Measurements from ENCODE around the gene IL17RB.

The IL17RB gene

DNA sequence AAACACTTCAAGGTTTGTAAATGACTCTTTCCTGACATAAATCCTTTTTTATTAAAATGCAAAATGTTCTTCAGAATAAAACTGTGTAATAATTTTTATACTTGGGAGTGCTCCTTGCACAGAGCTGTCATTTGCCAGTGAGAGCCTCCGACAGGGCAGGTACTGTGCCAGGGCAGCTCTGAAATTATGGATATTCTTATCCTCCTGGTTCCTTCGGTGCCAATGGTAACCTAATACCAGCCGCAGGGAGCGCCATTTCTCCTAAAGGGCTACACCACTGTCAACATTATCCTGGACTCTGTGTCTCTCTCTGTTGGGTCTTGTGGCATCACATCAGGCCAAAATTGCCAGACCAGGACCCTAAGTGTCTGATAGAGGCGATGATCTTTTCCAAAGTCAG lies 33.1 kb upstream of the IL17RB start:
- ChIA-PET CTCF (interaction anchor here (0.6 kb wide), 1 partner anchor 144 kb away, joined by 3 read pairs; no protein-coding TSS in a partner anchor), POLR2A (no interaction called here)
- no peak for TF ChIP-seq FOXA1 (IDR thresholded peaks at IDR 0.05)
- no peak for TF ChIP-seq TARDBP (IDR thresholded peaks at IDR 0.05)
- no peak for TF ChIP-seq NFRKB (IDR thresholded peaks at IDR 0.05)
- TF ChIP-seq, protein P1, sequence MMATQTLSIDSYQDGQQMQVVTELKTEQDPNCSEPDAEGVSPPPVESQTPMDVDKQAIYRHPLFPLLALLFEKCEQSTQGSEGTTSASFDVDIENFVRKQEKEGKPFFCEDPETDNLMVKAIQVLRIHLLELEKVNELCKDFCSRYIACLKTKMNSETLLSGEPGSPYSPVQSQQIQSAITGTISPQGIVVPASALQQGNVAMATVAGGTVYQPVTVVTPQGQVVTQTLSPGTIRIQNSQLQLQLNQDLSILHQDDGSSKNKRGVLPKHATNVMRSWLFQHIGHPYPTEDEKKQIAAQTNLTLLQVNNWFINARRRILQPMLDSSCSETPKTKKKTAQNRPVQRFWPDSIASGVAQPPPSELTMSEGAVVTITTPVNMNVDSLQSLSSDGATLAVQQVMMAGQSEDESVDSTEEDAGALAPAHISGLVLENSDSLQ (IDR thresholded peaks at IDR 0.05) = no peak
- TF ChIP-seq ZNF384 (IDR thresholded peaks at IDR 0.05) = no peak
- TF ChIP-seq SP1 (IDR thresholded peaks at IDR 0.05) = no peak
- TF ChIP-seq BHLHE40 (IDR thresholded peaks at IDR 0.05; ENCODE audit: borderline replicate concordance) = no peak
- no peak for TF ChIP-seq L3MBTL2 (conservative IDR thresholded peaks at IDR 0.05)
- TF ChIP-seq ELF4 (IDR thresholded peaks at IDR 0.05) = no peak
- no peak for TF ChIP-seq SUZ12 (IDR thresholded peaks at IDR 0.05)
- TF ChIP-seq FOXK2 (IDR thresholded peaks at IDR 0.05) = no peak
- no peak for TF ChIP-seq FOXM1 (IDR thresholded peaks at IDR 0.05; ENCODE audit: borderline replicate concordance)
- no peak for TF ChIP-seq HDGF (IDR thresholded peaks at IDR 0.05; ENCODE audit: borderline replicate concordance)
- TF ChIP-seq ARNT (IDR thresholded peaks at IDR 0.05) = no peak
- no peak for TF ChIP-seq LEF1 (IDR thresholded peaks at IDR 0.05; ENCODE audit: borderline replicate concordance)
- TF ChIP-seq CTBP1 (IDR thresholded peaks at IDR 0.05; ENCODE audit: borderline replicate concordance) = no peak
- no peak for DNase-seq (ENCODE audit: extremely low spot score)

DNA sequence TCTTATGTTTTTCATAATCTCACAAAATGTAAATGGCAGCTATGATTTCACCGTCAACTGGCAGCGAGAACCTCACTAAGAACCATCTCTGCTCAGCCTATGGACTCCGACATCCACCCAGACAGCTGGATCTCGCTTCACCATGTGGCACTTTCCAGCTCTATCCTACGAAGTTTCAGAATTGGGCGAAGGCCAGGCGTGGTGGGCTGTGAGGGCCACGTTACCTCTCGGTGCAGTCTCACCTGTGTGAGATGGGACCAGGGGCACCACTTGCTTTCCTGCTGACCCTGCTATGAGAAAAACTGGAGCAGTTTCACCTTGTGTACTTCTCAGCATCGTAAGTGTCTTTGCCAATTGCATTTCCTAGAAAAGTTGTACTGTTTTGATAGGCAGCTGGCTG lies 32.5 kb upstream of the IL17RB start:
- TF ChIP-seq L3MBTL2 (conservative IDR thresholded peaks at IDR 0.05) (no peak), HDGF (IDR thresholded peaks at IDR 0.05; ENCODE audit: borderline replicate concordance) (no peak), FOXA1 (IDR thresholded peaks at IDR 0.05) (no peak), LEF1 (IDR thresholded peaks at IDR 0.05; ENCODE audit: borderline replicate concordance) (no peak), FOXK2 (IDR thresholded peaks at IDR 0.05) (no peak), SP1 (IDR thresholded peaks at IDR 0.05) (no peak), NFRKB (IDR thresholded peaks at IDR 0.05) (no peak)
- CTCF ChIA-PET = interaction anchor here (0.6 kb wide), 1 partner anchor 145 kb away, joined by 3 read pairs; no protein-coding TSS in a partner anchor
- no peak for DNase-seq (ENCODE audit: extremely low spot score)
- POLR2A ChIA-PET = no interaction called here

DNA sequence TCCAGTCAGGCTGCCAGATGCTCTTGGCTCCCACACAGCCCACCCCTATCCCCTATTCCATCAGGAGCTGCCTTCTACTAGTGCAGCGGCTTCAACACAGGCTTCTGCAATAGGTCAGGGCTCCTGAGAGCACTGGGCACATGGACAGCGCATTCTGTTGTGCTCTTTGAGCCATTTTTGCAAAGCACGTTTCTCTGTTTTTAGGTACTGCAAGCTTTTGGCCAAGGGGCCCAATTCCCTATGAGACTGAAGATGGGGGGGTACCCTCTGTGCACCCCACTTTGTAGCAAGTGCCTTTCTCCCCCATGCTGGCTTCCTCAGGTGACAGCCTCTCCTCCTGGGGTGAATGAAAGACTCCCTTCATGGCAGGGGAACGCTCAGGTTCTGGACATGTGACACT lies 31.3 kb upstream of the IL17RB start:
- CTCF ChIA-PET = interaction anchor here (0.8 kb wide), 1 partner anchor 22 kb away, joined by 3 read pairs; no protein-coding TSS in a partner anchor
- POLR2A ChIA-PET = no interaction called here
- TF ChIP-seq ELF4 (IDR thresholded peaks at IDR 0.05) (no peak), TARDBP (IDR thresholded peaks at IDR 0.05) (no peak), SUZ12 (IDR thresholded peaks at IDR 0.05) (no peak), FOXK2 (IDR thresholded peaks at IDR 0.05) (no peak), LEF1 (IDR thresholded peaks at IDR 0.05; ENCODE audit: borderline replicate concordance) (no peak), L3MBTL2 (conservative IDR thresholded peaks at IDR 0.05) (no peak), NFRKB (IDR thresholded peaks at IDR 0.05) (no peak), FOXM1 (IDR thresholded peaks at IDR 0.05; ENCODE audit: borderline replicate concordance) (no peak), SP1 (IDR thresholded peaks at IDR 0.05) (no peak)
- TF ChIP-seq, protein P1 (IDR thresholded peaks at IDR 0.05) = no peak
- no peak for DNase-seq (ENCODE audit: extremely low spot score)

DNA sequence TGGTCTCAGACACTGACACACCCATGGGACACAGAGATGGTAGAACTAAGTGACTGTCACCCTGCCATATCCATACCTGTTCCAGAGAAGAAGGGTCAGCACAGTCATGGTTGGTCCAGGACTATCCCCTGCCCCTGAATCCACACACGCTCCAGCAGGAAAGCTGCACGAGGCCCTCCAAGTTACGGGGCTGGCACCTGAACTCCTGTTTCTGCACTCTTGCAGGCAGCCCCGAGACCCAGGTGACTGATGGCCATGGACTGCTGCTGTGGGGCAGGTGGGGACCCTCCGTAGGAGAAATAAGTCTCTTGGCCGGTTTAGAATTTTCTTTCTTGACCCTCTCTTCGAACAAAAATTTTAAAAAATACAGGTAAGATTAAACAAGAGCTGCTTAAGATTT lies 30.7 kb upstream of the IL17RB start:
- POLR2A ChIA-PET = no interaction called here
- TF ChIP-seq ELF4 (IDR thresholded peaks at IDR 0.05) (no peak), SUZ12 (IDR thresholded peaks at IDR 0.05) (no peak), ARNT (IDR thresholded peaks at IDR 0.05) (no peak), TARDBP (IDR thresholded peaks at IDR 0.05) (no peak), LEF1 (IDR thresholded peaks at IDR 0.05; ENCODE audit: borderline replicate concordance) (no peak)
- TF ChIP-seq, protein P1 (IDR thresholded peaks at IDR 0.05) = no peak
- CTCF ChIA-PET = interaction anchor here (0.8 kb wide), 1 partner anchor 22 kb away, joined by 3 read pairs; no protein-coding TSS in a partner anchor
- no peak for DNase-seq (ENCODE audit: extremely low spot score)

DNA sequence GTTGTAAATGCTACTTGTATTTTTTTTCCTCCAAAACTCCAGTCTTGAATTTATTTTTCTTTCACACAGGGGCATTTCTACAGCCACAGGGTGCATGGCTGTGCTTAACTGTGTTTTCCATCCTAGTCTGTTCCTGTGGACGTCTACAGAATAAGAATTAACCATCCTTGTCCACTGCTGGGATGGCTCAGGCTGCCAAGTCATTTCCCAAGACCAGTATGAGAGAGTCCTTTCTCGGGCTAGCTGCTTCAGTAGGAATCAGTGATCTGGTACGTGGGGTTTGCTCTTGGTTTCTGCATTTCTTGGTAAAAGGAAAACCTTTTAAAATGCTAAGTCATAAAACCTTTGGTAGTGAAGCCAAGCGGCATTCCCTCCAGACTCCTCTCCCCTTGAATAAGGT lies 29.9 kb upstream of the IL17RB start:
- POLR2A ChIA-PET = no interaction called here
- CTCF ChIA-PET = no interaction called here
- DNase-seq (ENCODE audit: extremely low spot score) = no peak
- TF ChIP-seq, protein P1 (IDR thresholded peaks at IDR 0.05) = no peak
- TF ChIP-seq HDGF (IDR thresholded peaks at IDR 0.05; ENCODE audit: borderline replicate concordance) = no peak
- TF ChIP-seq FOXK2 (IDR thresholded peaks at IDR 0.05) = no peak
- TF ChIP-seq LEF1 (IDR thresholded peaks at IDR 0.05; ENCODE audit: borderline replicate concordance) = no peak
- no peak for TF ChIP-seq FOXA1 (IDR thresholded peaks at IDR 0.05)

DNA sequence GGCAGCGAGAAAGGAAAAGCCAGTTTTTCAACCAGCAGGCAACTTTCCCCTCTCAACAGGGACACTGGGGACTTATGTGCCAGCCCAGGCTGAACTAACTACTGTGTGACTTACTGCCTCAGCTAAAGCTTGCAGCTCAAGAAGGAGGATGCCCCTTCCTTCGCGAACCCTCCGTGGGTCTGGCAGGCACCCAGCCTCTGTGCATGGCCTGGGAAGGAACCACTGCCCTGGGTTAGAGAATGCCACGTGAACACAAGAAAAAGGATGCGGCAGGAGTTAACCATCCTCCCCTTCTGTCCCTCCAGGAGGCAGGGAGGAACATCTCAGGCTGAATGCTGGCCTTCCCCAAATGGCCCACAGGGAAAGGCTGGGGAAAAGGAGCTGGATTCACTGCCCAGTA lies 29.2 kb upstream of the IL17RB start:
- DNase-seq (ENCODE audit: extremely low spot score) = no peak
- ChIA-PET POLR2A (interaction anchor here (1.1 kb wide), 1 partner anchor 24 kb away, joined by 3 read pairs; no protein-coding TSS in a partner anchor), CTCF (no interaction called here)
- TF ChIP-seq FOXK2 (IDR thresholded peaks at IDR 0.05) (no peak), BHLHE40 (IDR thresholded peaks at IDR 0.05; ENCODE audit: borderline replicate concordance) (no peak), FOXA1 (IDR thresholded peaks at IDR 0.05) (no peak), LEF1 (IDR thresholded peaks at IDR 0.05; ENCODE audit: borderline replicate concordance) (no peak), ARNT (IDR thresholded peaks at IDR 0.05) (no peak), ZNF384 (IDR thresholded peaks at IDR 0.05) (no peak), FOXM1 (IDR thresholded peaks at IDR 0.05; ENCODE audit: borderline replicate concordance) (no peak), CTBP1 (IDR thresholded peaks at IDR 0.05; ENCODE audit: borderline replicate concordance) (no peak), NFRKB (IDR thresholded peaks at IDR 0.05) (no peak), HDGF (IDR thresholded peaks at IDR 0.05; ENCODE audit: borderline replicate concordance) (no peak), L3MBTL2 (conservative IDR thresholded peaks at IDR 0.05) (no peak), TARDBP (IDR thresholded peaks at IDR 0.05) (no peak), SP1 (IDR thresholded peaks at IDR 0.05) (no peak), ELF4 (IDR thresholded peaks at IDR 0.05) (no peak)
- TF ChIP-seq, protein P1 (IDR thresholded peaks at IDR 0.05) = no peak

All from HEK293T (cell line).